ENCODE data around the gene CNTNAP2.

- TF ChIP-seq CTCF (IDR thresholded peaks at IDR 0.05), result no peak
- TF ChIP-seq POLR2A (IDR thresholded peaks at IDR 0.05), result no peak
Observed at GRCh38 chr7:148192491-148192890, 2075.9 kb downstream of the CNTNAP2 start.

Measured in uterus (tissue), 2 donors.